Measurements from ENCODE around the gene TMEM131. TPM values are rescaled to one million over a fixed set of nuclear protein-coding genes. Genes with fewer than 3 reads are reported as not detected.
"Not testable (repeated sequence)": the region's sequence is repeated elsewhere in the genome, so short reads cannot be mapped to it uniquely, and the experiment has no call there.

Gene TMEM131
- polyA plus RNA-seq, 3 donors: 37.0 to 48.0 (median 39.6) TPM

GRCh38 chr2:97714084-97714949 is 281.4 kb downstream of the TMEM131 start:
- DNase-seq (ENCODE audit: low read depth in 3 of 3, low spot score in 2 of 3): no peak

GRCh38 chr2:97713296-97714083 is 282.3 kb downstream of the TMEM131 start, which contains the start of gene ZAP70:
TSS of gene ZAP70 (plus strand) at chr2:97713576. CDS start at chr2:97724037, 10,461 bp downstream.
- DNase-seq (ENCODE audit: low read depth in 3 of 3, low spot score in 2 of 3): no peak

DNA sequence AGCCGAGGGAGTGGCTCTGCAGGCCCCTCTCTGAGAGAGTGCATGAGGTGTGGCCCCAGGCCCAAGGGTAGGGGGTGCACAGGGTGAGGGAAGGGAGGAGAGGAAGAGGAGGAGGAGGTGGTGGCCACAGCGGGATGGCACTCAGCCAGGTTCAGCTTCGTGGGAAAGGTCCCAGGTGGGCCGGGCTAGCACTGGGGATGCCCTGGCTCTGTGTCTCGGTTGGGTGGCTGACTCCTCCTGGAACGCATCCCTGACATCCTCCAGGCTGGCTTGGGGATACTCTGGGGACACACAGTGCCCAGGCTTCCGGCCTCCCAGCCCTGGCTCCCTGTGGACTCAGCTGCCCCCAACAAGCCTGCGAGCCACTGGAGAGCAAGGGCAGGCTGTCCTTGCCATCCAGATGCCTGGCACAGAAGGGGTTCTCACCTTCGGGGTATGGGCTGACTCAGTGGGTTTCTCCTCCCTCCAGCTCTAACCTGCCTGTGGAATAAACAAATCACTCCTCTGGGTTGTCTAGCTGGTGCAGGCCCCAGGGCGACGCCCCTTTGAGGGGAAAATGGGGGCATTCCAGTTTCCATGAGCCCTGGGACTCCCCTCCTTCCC is 283.0 kb downstream of the TMEM131 start:
- no peak for DNase-seq (ENCODE audit: low read depth in 3 of 3, low spot score in 2 of 3)

DNA sequence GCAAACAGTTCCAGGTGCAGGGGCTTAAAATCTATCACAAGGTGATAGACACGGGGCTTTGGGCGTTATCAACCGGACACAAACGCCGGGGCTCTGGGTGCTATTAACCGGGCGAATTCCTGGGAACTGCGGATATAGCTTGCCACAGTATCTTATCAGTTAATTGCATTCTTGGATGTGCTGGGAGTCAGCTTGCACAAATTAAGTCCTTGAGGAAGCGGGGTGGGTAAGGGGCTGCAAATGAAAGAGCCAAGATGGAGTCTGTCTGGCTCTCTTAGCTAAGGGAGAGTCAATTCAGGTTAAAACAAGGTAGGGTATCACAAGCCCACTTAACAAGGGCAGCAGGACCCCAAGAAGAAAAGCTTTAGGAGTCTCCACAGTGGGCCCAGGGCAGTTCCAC is 283.6 kb downstream of the TMEM131 start:
- not testable (repeated sequence) for DNase-seq (ENCODE audit: low read depth in 3 of 3, low spot score in 2 of 3)

DNA sequence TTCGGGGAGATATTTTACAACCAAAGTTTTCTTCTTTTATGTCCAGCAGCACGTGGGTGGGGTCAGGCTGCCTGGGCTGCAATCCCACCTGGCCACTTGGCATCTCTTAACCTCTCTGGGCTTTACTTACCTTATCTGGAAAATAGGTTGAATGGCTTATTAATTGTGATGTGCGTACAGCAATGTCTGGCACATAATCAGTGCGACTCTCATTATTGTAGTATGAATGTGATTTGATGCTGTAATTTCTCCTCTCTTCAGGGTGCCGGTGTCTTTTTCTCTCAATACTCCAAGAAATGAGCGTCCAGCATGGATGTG is 284.4 kb downstream of the TMEM131 start:
- no peak for DNase-seq (ENCODE audit: low read depth in 3 of 3, low spot score in 2 of 3)

GRCh38 chr2:97708608-97709007 is 287.1 kb downstream of the TMEM131 start:
- DNase-seq (ENCODE audit: low read depth in 3 of 3, low spot score in 2 of 3): no peak

DNA sequence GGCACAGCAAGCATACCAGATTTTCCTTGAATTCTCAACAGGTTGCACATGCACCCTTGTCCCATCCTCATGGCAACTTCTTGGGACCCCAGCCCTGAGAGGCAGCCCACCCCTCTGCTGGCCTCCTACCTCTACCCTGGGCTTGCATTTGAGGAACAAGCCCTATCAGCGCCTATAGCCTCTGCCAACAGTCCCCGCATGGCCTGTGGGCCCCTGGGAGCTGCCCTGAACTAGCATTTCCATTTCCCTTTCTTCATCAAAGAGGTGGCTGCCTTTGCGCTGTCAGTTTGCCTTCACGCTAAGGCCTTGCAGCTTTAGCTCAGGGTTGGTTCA is 287.7 kb downstream of the TMEM131 start:
- no peak for DNase-seq (ENCODE audit: low read depth in 3 of 3, low spot score in 2 of 3)

- DNase-seq (ENCODE audit: low read depth in 3 of 3, low spot score in 2 of 3): no peak
These were observed 288.2 kb downstream of the TMEM131 start for GRCh38 chr2:97707362-97708047.

DNA sequence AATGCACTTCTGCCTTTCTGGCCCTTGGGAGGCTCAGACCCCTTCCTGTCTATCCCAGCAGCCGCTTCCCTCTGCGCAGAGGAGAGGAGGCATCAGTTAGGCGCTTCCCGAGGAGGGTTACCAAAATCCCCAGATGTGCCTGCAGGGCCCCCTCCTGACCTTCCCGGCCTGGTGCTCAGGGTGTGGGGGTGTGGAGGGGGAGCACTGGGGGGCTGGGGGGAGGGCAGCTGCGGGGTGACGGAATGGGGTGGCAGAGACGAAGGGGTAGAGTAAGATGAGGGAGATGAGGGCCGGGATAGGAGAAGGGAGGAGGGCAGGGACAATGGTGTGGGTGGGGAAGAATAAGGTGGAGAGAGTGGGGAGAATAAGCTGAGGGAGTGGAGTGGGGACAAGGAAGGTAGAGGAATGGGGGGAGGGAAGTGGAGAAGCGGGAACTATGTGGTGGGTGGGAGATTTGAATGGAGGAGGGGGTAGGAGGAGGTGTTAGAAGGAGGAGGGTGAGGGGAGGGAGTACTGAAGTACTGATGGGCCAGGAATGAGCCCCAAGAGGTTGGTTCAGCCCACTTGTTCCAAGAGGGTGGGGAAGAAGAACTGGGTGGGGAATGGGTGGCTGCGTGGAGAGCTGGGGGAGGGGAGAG is 288.9 kb downstream of the TMEM131 start:
- DNase-seq (ENCODE audit: low read depth in 3 of 3, low spot score in 2 of 3): no peak

Other genes starting within 250 kb of the TMEM131 start
- under 1 TPM; 0.40 to 0.72 (median 0.54) TPM for gene VWA3B, start 91.2 kb upstream of the TMEM131 start, polyA plus RNA-seq (ENCODE audit: insufficient read length in 3 of 3)